SW 1271 (cell line): ENCODE results near the gene BICDL1.

Source experiments
- DNase-seq, 2 experiments: peaks; one replicate each; lab custom pipeline; 2025; lab: John Stamatoyannopoulos, UW

BICDL1 gene

DNA sequence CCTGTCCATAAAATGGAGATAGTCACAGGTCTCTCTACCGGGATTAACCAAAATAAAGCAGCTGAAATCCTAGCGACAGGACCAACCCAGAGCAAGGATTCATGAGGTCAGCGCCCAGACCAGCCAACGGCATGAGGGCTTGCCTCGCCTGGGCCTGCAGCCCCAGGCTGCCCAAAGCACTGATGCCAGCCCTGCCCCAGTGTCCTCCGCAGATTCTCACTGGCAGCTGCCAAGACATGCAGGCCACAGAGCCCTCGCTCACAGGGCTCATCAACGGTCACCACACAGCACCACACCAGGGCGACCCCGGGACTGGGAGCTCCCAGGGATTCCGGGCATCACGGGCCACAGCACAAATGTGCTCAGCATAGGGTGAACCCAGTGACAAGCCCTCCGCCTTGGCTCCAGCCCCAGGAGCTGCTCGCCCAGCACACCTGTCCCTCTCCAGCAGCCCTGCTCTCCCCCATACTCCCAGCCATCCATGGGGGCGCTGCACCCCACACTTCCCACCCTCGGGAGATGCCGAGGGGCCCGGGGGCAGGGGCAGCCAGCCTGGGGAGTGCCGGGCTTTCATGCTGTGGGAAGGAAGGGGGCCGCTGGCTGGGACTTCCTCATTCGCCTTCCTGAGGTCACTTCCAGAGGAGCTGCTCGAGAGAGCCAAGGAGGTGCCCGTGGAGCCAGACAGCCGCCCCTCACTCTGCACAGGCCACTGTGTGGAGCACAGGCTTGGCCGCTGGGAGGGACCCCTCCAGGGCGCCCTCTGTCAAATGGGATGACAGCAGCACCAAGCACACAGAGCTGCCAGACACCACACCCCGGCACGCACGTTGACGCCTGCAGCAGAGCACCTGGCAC, 113.4 kb downstream of the BICDL1 start:
- DNase-seq = no peak

DNA sequence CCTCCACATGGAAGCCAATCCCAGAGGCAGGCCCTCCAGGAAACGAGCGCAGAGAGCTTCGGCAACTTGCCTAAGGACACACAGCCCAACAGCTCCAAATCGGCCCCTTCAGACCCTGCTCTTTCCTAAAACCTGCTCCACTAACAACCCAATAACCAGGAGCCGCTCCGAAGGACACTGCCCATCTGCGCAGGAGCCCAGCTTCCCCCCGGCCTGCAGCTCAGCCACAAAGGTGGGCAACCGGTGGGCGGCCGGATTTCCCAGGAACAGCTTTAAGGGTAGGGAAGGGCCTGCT, 114.0 kb downstream of the BICDL1 start:
- no peak for DNase-seq

DNA sequence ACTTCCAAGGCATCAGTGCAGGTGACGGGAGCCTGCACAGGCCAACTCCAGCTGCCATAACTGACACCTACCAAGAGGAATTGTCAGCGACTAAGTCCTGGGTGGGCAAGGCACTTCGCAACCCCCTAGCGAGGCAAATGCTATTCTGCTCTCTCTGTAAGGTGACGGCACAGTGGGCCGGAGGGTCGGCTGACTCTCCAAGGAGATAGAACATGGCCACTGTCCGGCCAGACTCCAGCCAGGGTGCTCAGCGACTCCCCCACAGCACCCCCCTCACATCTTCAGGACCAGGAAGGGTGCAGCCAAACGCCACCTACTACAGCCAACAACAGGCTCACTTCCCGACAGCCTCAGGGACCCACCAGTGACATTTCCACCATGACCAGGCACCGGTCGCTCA, 114.3 kb downstream of the BICDL1 start:
- DNase-seq = no peak

DNA sequence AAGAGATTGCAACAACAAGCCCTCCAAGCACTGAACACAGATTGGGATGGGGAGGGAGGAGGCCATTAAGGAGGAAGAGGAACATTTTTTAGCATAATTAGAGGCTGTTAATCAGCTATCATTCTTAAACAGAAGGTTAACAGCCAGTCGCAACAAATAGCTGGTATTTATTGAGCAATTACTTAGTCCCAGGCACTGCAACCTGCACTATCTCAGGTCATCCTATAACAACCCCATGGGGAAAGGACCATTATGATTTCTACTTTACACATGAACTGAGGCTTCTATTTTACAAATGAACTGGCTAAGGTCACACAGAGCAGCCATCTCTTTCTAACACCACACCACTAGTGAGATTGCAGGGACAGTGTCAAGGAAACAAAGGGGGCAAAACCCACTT, 117.1 kb downstream of the BICDL1 start:
- DNase-seq = no peak

DNA sequence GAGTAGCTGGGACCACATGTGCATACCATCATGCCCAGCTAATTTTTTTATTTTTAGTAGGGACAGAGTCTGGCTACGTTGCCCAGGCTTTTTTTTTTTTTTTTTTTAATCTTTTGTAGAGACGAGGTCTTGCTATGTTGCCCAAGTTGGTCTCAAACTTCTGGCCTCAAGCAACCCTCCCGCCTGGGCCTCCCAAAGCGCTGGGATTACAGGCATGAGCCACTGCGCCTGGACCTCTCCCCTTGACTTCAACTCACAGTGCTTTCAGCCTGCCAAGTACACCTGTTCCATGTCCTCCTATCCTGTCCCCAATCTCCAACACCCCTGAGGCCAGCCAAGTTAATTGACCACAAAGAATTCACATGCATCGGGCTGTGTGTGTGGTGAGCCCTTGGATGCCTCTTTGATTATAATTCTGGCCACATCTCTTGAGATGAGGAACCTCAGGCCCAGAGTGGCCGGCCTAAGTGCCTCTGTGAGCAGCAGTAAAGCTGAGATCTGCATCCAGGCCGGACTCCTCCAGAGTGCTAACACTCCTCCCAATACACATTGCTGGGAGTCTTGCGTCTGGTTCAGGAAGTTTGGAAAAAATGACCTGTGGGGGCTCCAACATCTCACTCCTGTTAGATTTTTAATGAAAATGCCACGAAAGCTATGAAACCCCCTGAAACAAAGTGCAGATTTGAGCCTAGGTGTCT, 120.7 kb downstream of the BICDL1 start:
- no peak for DNase-seq

DNA sequence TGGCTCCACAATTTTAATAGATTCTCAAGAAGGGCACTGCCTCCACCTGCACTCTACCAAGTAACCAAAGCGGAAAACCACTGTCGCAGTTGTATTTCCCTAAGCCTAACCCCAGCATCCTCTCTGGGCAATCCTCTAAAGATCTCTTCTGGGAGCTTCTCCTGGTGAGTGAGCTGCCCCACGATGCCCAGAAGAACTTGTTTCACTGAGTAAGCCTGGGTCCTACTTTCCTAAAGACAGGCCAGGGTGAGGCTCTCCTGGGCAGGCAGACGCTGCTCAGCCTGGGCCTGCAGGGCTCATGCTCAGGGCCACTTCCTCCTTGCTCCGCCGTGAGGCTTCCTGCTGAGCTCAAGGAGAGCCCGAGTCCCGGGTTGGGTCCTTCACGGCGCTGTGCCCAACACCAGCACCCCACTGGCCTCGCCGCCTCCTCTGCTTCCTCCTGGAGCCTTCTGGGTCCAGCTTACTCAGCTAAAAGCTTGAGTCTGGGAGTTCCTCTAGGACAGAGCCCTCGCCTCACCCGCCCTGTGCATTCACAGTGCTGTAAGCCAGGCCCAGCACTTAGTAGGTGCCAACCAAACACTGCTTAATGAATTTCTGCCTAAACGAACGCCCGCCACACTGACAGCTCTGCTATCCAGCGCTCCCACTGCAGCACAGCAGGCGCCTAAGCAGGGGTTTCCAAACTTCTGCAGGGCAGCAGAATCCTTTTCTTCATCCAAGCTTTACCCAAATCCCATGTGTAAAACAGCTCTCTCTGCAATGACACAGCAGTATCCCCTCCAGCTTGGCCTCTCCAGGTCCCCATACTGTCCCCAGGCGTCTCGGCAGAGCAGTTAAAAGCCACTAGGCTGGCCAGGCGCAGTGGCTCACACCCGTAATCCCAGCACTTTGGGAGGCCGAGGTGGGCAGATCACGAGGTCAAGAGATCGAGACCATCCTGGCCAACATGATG, 121.8 kb downstream of the BICDL1 start:
- DNase-seq = no peak

DNA sequence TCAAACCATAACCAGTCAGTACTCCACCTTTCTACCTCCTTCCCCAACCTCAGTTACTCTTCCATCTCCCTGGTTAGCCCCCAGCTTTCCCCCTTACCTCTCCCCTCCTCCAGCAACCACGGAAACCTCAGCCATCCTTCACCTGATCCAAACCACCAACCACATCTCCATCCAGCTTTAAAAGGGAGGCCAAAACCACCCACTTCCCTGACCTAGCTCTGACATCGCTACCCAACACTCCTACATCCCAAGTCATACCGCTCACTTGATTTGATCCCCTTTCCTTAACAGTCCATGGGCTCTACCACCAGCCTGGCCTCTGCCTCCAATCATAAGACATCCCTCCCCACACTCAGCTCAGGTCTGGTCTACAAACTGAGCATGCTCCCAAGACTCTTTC, 126.0 kb downstream of the BICDL1 start:
- DNase-seq = no peak

DNA sequence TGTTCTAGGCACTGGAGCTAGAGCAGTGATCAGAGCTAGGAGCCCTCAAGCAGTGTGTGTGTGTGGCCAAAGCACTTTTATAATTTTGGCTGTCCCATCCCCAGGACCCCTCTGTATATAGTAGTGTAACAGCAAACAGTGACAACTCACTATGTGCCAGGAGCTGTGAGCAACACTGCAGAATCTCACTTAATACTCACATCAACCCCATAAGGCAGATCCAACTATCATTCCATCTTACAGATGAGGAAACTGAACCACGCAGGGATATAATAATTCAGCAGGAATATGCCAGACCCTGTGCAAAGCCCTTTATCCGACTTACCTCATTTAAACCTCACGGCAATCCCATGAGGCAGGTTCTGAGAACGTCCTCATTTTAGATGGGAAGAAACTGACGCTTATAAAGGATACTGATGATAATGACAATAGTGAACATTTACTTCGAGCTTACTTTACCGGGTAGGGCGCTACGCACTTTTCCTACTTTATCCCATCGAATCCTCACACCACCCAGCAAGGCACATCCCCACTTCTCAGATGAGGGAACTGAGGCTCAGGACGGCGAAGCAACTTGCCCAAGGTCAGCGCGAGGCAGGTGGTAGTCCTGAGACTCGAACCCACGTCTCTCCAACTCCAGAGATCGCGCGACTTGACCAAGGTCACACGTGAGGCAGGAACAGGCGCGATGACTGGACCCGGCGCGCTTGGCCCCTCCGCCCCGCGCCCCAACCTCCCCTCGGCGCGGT, 126.8 kb downstream of the BICDL1 start:
- peak in 1 of 2 experiments; percentile 41 for DNase-seq

DNA sequence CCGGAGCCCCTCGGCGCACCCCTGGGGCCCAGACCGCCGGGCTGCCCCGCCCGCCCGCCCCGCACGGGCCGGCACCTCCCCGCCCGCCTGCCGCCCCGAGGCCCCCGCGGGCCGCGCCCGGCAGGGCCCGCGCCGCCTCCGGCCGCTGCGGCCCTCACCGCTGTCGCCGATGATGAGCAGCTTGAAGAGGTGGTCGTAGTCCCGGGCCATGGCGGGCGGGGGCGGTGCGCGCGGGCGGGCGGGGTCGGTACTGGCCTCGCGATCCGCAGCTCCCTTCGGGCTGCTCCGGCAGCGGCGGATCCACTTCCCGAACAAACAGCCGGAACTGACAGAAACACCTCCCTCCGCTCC, 127.4 kb downstream of the BICDL1 start, which contains the start of gene RAB35:
RAB35 (minus strand) TSS at position 313 of the 351 bp plus-strand sequence; CDS start at position 210, 103 bp downstream.
- DNase-seq = no peak

DNA sequence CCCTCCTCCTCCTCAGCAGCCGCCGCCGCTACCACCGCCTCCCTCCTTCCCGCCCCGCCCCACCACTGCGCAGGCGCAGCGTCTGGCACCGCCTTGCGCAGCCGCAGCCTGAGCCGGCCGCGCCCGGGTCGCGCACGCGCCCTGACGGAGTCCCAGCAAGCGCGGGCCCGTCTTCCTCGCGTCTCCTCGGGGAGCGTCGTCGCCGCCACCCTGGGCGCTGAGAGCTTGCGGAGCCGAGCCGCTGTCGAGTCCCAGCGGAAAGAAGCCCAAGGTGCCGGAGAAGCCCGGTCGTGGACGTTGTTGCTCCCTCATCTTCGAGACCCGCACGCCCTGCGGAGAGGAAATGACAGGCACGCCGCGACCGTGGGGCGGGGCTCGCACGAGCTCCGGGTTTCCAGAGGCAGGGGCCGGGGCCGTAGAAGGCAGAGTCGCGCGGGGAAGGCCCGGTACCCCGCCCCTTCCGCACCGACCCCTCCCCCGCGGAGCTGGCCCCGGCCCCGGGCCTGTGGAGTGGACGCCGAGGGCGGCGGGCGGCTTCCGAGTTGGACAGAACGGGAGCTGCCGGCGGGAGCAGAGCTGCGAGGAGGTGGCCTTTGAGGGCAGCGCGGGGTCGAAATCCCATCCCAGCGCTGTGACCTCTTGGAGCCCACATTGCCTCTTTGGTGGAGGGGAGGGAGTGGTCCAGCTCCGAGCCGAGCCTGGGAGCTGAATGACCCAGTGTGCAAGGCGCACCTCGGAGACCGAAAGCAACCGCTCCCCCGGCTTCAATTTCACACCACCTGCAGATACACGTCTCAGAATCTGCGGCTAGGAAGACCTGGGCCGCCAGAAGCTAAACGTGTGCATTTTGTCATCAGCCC, 128.0 kb downstream of the BICDL1 start:
- peak; percentile 74 to 85 for DNase-seq

DNA sequence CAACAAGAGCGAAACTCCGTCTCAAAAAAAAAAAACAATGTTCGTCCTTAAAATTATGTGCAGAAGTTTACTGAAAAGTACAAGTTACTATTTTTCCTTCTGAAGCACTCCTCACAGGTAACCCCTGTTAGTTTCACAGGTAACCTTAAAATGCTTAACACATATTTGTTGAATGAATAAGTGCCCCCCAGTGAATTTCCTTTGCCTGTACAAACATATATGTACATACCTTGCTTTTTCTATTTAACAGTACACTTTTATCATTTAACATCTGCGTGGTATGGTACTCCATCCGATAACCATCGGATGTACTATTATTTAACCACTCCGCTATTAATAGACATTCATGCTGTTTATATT, 128.9 kb downstream of the BICDL1 start:
- DNase-seq = no peak

DNA sequence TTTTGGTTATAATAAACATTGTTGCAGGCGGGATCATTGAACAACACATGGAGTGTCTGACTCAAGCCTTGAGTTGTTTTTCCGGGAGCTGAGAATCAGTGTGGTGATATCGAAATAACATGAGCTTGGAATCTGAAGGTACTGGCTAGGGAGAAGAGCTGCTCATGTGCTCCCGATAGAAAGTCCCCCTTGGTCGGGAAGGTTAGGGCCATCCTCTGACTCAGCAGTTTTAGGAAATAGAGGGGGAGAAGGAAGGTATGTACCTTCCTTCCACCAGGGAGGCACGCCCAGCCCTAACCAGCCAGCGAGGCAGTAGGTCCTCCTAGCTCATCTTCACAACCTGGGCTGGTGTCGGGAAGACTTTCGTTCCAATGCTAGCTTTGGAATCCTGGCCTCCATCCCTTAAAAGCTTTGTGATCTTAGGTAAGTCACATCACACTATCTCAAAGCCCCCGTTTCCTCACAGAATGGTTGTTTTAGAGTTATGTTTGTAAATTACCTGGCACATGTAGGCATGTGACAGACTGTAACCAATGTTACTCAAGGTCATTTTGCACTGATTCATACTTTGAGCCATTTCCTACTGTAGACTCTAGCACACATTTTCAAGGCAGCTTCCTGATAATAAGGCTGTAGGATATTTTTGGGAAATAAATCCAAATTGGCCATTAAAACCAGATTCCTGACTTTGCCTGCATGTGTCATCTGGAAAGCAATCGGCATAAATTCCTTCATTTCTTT, 129.5 kb downstream of the BICDL1 start:
- peak in 1 of 2 experiments; percentile 41 for DNase-seq

DNA sequence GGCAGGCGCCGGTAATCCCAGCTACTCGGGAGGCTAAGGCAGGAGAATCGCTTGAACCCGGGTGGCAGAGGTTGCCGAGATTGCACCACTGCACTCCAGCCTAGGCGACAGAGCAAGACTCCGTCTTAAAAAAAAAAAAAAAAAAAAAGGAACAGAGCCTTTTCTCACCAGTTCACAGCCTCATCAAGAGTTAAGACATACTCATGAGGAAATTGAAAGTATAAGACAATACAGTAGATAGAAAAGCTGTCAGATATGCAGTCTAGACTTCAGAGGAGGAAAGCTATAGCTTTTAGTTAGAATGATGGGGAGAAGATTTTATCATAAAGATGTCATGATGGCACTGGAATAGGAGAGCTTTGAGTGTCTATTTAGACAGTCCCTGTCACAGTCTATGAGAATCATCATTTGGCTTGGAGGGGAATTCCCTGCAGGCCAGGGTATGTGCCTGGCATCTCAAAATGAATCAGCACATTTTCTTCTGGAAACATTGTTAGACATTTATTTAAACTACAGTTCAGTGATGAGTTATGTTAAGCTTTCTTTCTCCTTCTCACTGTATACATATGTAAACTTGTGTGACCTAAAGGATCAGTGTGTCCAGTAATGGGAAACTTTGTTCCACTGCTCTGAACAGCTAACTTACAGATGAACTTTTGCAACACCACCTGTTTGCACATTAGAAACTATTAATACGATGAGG, 130.4 kb downstream of the BICDL1 start:
- DNase-seq = no peak

DNA sequence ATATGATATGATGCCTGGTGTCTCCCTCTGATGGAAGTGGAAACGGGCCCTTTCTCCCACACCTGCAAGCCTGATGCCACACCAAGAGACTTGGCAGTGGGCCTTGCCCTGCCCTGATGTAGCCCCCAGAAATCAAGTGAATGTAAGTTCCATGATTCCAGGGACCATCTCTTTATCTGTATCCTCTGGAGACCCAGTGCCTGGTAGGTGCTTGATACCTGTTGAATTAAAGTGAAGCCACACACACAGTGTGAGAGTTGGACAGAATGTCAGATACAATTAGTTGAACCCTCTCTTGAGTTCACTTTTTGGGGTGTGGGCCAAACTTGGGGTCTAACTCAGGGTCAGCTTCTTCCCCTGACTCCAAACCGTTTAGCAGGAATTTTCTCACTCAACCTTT, 132.3 kb downstream of the BICDL1 start:
- no peak for DNase-seq

DNA sequence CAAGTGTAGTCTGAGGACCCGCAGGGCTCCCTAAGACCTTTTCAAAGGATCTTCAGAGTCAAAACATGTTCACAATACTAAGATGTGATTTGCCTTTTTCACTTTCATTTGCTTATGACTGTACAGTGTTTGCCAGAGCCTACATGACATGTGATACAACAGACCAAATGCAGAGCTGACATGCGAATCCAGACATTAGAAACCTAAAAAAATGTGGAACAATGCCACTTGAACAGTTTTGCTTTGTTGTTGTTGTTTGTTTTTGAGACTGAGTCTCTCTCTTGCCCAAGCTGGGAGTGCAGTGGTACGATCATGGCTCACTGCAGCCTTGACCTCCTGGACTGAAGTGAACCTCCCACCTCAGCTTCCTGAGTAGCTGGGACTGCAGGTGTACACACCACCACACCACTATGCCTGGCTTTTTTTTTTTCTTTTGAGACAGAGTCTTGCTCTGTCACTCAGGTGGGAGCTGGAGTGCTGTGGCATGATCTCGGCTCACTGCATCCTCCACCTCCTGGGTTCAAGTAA, 132.8 kb downstream of the BICDL1 start:
- DNase-seq = no peak

DNA sequence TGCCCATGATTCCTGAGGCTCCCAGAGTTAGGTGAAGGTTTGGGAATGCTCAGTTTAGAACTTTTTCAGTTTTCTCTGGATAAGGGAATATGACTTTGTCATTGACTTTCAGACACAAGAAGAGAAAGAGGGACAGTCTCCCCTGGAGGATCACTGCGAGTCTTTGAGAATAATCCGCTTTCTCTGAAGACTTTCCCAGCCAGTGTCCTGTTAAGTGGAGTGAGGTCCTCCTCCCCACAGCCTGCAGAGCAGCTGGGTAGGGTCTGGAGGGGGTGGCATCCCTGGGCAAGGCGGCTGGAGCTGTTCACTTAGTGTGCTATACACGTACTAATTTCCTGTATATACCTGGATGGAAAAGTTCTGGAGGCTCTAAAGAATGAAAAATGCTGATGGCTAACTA, 136.0 kb downstream of the BICDL1 start:
- DNase-seq = no peak

DNA sequence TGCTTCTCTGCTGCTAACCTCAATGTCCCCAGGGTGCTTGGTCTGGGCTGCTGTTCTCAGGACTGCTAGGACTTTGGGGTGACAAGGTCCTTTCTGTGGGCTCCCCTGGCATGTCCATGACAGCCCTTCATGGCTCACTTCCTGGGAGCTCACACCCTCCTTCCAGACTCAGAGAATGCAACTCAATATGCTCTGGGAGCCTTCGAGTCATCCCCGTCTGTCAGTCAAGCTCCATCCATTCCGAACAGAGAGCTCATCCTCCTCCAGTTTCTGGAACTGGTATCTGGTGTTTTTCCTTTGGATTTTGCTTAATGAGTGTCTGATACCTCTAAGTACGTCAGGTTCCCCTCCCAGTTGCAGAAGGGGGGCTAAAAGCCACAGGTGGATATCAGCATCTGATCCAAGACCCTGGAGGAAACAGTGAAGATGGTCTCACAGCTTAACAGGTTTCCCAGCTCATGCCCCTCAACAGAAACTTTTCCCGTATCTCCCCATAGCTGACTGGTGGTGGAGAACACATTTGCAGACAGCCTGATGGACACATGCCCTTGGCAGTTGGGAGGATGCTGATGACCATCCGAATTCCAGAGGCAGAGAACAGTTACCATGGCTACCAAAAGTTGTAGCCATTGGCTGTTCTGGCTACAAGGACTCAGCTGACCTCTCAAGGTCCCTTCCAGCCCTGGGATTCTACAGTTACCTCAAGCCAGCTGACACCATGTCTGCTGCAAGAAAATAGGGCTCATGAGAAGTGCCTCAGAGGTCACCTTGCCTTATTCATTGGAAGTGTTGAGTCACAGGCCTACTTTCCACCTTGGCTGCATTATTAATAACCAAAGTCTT, 137.0 kb downstream of the BICDL1 start:
- no peak for DNase-seq

DNA sequence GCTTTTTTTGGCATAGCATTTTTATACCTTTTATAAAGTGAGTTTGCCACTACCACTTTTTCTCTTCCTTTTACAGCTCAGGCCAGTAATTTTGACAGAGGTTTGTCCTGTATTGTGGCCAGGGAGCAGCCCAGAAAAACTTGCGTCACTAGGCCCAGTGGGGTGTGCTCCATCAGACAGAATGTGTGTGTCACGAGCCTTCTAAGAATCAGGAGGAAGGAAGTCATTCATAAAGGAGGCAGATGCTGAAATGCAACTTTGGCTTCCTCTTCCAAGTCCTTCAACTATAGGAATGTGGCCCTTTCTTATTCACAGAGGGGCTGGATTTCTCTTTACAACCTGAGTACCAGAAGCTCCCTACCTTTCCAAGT, 137.6 kb downstream of the BICDL1 start:
- DNase-seq = no peak
